Measurements from ENCODE around the gene RPRML.
"Not testable (repeated sequence)": the region's sequence is repeated elsewhere in the genome, so short reads cannot be mapped to it uniquely, and the experiment has no call there.

Gene RPRML

DNA sequence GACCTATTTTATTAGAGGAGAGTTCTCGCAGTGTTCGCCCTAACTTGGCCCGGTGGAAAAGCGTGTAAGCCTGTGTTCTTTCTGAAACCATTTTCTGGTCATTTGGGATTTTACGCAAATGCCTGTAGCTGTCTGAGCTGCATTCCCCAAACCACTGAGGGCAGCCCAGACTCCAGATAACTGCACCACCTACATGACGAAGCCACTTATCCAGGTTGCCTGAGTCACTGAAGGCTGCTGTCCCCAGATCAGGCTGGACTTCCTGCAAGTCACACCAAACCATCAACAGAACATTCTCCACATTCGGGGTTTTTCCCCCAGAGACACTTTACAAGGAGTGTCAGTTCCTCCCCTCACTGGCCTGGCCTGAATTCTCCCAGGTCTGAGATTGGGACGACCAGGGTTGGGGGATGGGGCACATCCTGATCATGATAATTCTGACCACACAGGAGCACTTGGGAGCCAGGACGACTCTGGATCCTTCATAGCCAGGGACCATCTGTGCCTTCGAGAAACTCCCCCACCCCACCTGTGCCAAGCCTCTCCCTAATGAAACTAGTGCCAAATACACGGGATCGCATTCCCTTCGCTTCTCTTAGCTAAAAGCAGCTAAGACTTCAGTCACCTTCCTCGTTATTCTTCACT lies 2.3 kb downstream of the RPRML start:
- no peak for DNase-seq (ENCODE audit: low read depth in 2 of 2)

DNA sequence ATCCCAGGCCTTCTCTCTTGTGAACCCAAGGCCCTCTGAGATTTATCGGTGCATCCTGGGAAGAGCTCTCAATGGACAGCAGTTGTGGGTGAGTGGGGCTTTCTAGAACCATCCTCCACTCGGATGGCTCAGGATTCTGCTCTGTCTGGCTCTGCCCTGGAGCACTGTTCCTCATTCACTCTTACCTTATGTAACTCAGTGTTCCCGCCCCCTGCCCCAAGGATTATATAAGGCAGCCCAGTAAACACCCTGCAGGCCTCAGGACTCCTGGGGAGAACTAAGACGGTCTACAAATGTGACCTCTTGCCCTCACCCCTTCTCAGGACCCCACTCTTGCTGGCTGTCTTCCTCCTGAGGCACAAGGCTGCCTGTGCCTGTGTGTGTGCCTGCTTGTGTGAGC lies 3.8 kb downstream of the RPRML start:
- DNase-seq (ENCODE audit: low read depth in 2 of 2) = no peak

DNA sequence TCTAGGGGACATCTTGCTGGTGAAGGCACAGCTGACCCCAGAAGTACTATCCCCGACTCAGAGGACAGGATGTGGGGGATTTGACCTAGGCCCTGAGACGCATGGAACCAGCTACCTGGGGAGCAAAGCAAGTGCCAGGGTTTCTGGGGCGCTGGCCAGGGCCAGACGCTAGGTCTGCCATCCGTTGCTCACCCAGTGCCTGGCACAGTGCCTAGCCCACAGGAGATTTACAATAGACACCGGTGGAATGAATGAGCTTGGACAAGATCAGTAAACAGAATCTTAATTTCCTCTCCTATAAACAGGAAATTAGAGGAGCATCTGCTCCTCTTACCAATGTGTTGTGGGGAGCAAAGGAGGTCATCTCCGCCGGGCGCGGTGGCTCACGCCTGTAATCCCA lies 5.0 kb downstream of the RPRML start:
- no peak for DNase-seq (ENCODE audit: low read depth in 2 of 2)

DNA sequence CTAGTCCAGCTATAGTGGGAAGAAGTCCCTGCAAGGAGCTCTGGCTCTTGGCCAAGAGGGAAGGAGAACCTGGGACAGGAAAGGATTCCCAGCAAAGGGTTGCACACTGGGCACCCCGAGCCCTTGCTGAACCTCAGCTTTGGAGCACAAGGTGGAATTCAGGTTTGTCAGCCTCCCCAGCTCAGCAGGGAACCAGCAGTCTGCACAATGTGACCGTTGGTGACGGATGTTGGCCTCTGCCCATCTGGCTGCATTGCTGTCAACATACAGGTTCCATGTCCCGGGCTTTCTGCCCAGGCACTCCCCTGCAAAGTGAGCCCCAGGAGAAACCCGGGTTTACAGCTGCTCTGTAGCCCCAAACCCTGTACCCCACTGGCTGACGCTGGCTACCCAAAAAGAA lies 6.7 kb downstream of the RPRML start:
- DNase-seq (ENCODE audit: low read depth in 2 of 2) = no peak

DNA sequence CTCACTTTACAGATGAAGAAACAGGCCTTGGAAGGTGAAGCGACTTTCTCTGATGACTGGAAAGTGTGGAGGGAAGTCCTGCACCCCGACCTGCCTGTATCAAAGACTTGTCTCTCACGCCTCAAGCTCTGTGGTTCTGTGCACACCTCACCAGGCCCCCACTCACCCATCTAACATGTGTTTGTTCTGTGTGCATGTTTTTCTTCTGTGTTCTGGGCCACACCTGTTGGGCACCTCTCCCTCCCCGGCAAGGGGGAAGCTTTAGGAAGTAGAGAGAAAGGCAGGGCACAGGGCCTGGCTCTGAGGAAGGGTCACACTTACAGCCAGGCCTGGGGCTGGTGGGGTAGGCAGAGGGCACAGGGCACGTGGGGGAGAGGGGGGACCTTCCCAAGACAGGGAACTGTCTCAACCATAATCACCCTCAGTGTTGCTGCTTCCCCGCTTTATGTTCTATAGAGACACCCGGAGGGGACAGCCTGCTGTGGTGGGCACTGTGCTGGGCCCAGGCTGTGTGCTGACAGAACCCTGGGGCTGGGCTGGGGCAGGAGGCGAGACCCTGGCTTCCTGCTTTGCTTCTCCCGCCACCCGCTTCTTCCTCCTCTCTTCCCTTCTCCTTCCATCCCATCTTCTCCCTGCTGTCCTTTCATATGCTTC lies 7.3 kb downstream of the RPRML start:
- no peak for DNase-seq (ENCODE audit: low read depth in 2 of 2)

DNA sequence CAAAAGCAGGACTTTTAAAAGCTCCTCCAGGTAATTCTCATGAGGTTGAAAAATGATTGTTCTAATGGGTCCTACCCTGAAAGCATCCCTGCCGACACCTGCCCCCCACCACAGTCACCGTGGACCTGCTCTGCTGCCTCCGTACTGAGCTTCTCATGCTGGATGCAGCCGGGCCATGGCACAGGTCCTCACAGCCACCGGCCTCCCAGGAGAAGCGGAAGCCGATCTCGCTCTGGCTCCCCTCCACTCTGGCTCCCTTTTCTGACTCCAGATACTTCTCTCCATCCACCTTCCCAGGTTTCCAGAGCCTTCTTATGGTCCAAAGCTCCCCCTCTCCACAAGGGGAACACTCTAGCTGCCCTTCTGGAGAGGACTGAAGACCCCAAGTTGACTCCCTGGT lies 10.2 kb downstream of the RPRML start:
- no peak for DNase-seq (ENCODE audit: low read depth in 2 of 2)

DNA sequence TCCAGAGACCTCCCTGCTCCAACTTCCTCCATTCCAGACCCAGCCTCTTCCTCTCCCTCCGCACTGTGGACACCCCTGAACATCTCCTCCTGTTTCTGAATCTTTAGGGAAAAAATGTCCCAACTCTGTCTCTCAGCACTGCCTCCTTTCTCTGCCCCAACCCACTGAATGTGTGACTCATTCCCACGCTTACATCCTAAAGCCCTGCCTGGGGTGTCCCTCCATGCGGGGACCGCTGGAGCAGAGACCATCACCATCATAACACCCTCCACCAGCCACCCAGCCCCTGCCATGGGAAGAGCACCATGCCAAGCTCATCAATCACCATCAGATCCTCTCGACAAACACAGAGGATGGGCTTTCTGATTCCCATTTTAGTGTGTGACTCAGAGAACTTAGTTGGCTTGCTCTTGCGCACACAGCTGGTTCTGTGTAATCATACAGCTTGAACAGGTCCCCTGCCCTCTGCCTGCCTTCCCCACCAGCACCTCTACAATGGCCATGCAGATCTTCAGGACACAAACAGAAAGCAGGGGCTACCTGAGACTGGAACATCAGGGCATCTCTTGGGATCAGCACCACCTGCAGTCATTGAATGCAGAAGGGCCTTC lies 10.7 kb downstream of the RPRML start:
- no peak for DNase-seq (ENCODE audit: low read depth in 2 of 2)

DNA sequence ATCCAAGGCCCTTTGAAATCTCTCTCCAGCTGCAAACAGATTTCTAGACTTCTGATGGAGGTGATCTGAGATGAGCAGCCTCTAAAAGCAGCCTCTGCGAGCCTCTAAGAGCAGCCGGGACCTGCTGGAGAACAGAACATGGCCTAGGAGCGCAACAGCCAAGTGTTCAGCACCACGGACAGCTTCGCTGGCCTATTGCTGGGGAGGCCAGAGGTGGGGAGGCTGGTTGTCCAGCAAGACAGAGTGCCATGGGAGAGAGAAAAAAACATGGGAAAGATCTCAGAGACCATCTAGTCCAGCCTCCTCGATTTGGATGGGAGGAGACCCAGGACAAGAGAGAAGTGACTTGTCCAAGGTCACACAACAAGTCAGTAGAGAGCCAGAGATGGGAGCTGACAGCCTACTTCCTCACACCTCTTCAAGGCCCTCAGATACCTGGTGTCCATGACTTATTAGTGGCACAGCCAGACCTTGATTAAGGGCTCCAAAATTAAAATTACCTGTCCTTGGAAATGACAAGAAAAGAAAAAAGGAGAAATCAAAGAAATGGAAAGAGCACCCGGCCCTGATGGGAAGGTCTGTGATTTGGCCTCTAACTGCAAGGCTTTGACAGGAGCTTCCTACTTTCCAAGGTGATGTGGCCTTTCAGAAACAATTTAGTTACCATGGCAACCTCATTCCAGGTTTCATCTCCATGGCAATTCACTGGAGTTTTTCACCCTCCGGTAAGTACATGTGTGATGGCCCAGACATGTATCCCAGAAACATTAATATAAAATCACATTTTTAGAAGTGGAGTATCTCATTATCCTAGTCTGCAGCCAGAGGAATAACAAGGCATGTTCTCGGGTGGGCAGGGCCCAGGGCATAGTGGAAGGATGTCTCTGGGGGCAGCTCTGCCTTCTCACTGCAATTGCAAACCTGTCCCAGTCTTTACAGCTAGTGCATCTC lies 14.5 kb downstream of the RPRML start:
- DNase-seq (ENCODE audit: low read depth in 2 of 2) = no peak

DNA sequence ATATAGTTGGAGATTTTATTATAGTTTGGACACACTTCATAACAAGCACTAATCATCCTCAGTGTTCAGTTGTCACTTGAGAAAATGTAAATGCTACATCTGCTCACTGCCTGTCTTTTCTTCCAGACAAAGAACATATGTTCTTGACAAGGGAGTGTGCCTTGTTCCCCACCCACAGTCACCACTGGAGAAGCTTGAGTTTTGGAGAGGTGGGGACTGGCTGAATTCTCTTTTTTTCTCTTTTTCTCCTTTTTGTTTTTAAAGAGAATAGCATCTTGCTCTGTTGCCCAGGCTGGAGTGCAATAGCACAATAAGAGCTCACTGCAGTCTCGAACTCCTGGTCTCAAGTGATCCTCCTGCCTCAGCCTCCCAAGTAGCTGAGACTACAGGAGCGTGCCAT lies 15.5 kb downstream of the RPRML start:
- DNase-seq (ENCODE audit: low read depth in 2 of 2) = no peak

DNA sequence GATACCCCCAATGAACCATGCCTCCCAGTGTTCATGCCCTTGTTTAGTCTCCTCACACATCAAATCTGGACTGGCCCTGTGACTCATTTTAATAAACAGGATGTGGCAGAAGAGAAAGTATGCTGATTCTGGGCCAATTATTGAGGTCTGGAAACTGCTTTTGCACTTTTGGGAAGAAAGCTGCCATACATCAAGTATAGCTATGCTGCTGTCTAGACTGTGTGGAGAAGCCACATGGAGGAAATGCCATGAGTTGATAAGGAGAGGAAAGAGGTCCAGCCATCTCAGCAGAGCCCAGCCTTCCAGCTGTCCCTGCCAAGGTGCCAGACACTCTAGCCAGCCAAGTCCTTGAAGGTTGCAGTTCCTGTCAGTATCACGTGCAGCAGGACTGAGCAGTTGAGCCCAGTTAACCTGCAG lies 16.7 kb downstream of the RPRML start:
- no peak for DNase-seq (ENCODE audit: low read depth in 2 of 2)

DNA sequence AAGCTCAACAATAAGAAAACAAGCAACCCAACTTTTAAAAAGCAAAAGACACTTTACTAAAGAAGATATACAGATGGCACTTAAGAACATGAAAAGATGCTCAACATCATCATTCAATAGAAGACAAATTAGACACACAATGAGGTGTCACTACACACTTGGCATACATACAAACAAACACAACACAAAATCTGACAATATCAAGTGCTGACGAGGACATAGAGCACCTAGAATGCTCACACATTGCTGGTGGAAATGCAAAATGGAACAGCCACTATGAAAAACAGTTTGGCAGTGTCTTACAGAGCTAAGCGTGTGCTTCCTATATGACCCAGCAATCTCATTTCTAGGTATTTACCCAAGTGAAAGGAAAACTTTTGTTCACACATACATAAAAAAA lies 18.9 kb downstream of the RPRML start:
- no peak for DNase-seq (ENCODE audit: low read depth in 2 of 2)

DNA sequence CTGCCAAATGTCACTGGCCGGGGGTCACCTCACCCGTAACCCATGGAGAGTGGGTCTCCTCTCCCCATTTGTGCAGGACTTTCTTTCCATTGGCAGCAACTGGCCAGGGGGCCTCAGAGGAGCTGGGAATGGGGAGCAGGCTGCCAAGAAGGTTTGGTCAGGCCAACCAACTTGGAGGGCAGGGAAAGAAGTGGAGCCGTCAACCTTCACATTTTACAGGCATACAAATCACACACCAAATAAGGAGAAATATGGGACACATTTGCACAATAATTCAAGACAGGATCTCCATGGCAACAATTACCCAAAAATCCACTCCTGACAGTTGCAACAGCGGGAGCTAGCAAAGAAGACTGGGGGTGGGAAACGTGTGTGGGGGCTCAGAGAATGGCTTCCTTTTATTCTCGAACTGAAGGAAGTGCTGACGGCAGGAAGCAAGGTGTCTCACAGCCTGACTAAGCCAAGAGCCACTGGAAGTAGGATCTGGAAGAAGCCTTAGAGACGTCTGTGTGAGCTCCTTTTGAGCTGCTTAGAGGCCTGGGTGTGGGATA lies 20.9 kb downstream of the RPRML start:
- no peak for DNase-seq (ENCODE audit: low read depth in 2 of 2)

DNA sequence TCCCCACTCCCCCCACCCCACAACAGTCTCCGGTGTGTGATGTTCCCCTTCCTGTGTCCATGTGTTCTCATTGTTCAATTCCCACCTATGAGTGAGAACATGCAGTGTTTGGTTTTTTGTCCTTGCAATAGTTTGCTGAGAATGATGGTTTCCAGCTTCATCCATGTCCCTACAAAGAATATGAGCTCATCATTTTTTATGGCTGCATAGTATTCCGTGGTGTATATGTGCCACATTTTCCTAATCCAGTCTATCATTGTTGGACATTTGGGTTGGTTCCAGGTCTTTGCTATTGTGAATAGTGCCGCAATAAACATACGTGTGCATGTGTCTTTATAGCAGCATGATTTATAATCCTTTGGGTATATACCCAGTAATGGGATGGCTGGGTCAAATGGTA lies 25.9 kb downstream of the RPRML start:
- not testable (repeated sequence) for DNase-seq (ENCODE audit: low read depth in 2 of 2)

DNA sequence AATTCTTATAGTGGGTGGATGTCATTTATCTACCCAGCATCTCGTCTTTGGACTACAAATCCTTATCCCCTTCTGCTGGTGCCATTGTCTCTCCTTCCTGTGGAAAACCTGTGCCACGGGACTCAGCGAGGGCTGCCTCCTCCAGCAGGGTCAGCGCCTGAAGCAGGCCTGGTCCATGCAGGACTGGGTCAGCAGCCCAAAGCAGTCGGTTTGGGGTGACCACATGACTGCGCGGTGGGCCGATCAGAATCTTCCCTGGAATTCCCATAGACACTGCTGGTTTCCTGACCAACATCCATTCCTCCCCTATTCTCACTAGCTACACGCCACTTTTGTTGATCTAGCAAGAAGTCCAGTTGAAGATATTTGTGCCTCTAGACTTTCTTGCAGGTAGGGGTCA lies 26.9 kb downstream of the RPRML start:
- DNase-seq (ENCODE audit: low read depth in 2 of 2) = no peak

DNA sequence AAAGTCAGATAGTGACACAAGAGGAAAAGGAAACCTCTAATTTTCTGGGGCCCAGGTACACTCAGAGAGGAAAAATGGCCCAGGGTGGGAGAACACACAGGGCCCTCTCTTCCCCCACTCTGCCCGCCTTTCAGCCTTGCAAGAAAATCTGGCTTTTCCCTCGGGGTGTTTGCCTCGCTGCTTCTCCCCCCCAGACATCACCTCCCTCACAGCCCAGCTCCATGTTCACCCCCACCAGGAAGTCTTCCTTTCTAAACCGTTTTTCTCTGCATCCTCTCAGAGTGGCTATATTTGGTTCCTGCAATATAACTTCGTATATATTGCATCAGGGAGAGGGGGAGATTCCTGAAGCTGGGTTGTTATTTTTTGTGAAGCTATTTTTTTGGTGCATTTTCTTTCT lies 27.3 kb downstream of the RPRML start:
- DNase-seq (ENCODE audit: low read depth in 2 of 2) = no peak

DNA sequence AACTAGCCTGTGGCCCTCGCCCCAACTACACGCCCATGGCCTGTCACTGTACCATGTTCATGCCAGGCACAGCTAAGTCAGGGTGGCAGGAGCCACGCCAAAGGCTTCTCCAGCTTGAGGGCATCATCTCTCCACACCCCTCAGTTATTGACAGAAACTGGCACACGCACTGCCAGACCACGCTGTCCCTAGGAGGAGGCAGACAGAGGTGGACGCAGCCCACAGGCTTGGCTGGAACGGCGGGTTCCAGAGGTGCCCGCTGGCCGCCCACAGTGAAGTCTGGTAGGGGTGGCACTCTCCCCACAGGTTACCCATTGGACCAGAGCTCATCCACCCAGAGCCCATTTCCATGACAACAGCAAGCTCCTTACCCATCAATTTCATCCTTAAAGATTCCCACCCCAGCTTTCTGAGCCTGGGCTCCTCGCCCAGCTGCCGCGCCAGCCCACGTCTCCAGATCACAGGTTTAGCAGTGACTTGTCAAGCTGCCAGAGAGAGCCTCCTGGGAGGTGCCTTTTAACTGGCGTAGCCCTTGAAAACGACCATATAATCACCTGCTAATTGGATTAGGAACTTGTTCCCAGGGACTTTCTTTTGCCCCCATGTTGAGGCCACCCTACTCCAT lies 27.9 kb downstream of the RPRML start:
- no peak for DNase-seq (ENCODE audit: low read depth in 2 of 2)

DNA sequence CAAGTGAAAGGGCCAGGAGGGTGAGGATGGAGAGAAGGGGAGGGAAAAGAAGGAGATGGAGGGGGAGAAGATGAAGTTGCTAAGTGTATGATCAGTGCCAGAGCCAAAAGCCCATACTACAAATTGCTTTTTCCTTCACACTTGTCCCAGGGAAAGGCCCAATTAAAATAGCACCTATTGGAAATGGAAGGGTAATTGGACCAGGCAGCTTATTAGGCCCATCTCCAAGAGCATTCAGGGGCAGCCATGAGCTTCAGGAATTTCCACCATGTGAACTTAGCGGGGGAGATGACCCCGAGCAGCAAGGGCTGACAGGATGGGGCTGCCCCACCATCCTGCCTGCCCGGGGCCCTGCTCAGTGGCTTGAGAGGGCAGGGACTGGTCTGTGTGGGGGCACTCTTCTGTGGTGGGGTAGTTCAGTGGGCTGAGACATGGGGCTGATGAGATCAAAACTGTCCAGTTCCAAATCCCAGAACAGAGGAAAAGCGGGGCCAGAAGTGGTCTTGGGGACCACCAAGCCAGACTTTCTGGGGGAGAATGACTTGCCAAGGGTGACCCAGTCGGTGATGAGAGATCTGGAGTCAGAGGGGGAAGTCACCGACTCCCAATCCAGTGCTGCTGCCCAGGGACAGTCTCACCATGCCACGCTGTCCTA lies 28.6 kb downstream of the RPRML start:
- no peak for DNase-seq (ENCODE audit: low read depth in 2 of 2)

DNA sequence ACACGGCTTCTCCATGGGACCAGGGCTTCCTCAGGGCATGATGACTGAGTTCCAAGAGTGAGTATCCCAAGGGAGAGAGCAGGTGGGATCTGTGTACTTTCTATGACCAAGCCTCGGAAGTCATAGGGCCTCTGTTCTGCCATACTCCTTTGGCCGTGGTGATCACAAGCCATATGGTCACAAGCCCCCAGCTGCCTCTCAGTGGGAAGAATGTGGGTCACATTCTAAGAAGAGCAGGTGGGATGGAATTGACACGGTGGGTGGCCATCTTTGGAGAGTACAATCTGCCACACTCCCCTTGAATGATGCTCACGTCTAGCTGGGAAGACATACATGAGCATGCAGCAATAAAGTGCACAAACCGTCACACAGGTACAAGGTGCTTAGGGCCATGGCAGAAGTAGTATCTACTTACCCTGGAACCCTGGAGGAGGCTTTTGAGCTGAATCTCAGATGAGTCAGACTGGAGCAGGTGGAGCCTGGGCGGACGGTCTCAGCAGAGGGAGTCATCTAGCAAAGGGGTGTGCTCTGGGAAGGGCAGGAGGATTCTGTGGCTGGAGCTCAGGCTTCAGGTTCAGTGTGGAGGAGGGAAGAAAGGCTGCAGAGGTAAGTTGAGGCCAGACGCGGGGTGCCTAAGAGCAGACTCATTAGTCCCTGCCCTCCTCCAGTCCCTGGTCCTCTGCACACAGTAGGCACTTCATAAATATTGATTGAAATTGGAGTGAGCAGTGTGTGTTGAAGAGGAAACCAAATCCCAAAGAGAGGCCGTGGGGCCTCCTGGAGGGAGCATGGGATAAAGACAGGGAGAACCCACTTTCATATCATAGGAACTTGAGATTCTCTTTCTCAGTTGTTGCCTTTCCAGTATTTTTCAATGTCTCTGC lies 29.5 kb downstream of the RPRML start:
- DNase-seq (ENCODE audit: low read depth in 2 of 2) = no peak

DNA sequence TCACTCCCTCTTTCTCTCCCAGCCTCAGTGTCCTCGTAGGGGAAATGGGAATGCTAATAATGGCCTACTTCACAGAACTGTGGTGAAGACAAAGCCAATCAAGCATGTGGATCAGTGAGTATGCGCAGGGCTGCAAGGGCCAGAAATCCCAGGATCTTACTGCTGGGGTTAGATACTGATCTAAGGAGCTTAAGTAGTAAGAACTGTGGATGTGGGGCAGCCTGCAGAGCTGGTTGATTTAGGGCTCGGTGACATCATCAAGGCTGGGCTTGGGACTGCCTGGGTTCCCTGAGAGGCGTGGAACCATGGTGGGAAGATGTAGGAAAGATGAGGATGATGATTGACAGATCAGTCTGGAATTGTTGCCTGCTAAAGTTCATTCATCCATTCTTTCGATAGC lies 30.5 kb downstream of the RPRML start:
- DNase-seq (ENCODE audit: low read depth in 2 of 2) = no peak

DNA sequence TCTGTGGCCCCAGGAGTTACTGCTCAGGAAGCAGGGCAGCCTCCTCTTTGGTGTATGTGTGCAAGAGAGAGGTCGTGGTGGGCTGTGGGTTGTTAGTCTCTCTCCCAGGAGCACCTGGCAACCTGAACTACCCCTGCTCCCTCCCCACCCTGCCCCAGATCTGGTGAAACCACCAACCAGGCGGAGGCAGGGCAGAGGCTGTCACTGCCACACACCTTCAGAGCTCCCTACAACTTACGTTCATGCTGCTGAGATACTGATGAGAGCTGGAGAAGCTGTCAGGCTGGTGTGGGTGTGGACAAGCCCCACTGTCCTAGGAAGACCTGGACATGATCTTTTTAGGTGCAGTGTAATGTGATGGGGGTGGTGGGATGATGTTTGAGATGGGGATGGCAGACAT lies 31.8 kb downstream of the RPRML start:
- DNase-seq (ENCODE audit: low read depth in 2 of 2) = no peak

All from stimulated activated CD8-positive, alpha-beta memory T cell treated with anti-CD3 and anti-CD28 coated beads, Interleukin-2, amount 100 ng/mL, for 1 hour (primary cell).